ENCODE data around the gene ING3.

DNA sequence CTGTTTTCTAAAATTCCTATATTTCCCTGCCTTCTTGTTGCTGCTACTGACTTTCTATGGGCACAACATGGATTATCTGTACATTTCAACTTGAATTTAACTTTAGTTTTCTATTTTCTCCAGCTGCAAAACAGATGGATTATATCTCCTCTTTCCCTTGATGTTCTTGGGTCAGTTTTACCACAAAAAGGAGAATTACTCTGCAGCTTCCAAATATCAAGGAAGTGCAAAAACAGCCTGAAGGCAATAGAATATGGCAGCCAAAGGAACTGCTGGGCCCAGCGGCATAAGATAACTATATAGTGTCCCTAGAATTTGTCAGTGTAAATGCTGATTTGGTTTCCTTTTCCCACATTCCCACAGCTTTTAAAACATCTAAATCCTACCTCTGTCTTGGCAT is 67.0 kb downstream of the ING3 start:
- no peak for TF ChIP-seq POLR2AphosphoS5 (IDR thresholded peaks at IDR 0.05; ENCODE audit: low read depth, low read length)
- TF ChIP-seq TAF1 (IDR thresholded peaks at IDR 0.05; ENCODE audit: borderline replicate concordance, insufficient read depth, low read length): no peak

Measured in PFSK-1 (cell line).